Natural killer cell treated with Interleukin-12 subunit alpha and Interleukin-12 subunit beta and Interleukin-15 and Interleukin-18, amount 100 ng/mL, for 72 hours (primary cell): ENCODE data around the gene MSANTD1. TPM values are rescaled to one million over a fixed set of nuclear protein-coding genes. Genes with fewer than 3 reads are reported as not detected.
A peak's percentile ranks its signal among the peaks of the same experiment; 100 is the strongest.

Experiments
- ATAC-seq, 2 donors: fragments of 150-1000 bp; cut with Tn5 transposase in 1 of 2; sonication (Bioruptor Pico), chemical (Tn5 transposase) in 1 of 2; 2 replicates each; pipeline ENCODE4 v1.10.0; 2021
- DNase-seq: peaks from one replicate; pipeline ENCODE4 v3.0.0; 2022; ENCODE audit warnings: low spot score
- H3K27ac Mint-ChIP-seq, 2 donors: 1 replicate in 1 of 2; 2 replicates in 1 of 2; pipeline ENCODE4 v1.8.0; 2022; ENCODE audit warnings: mixed read lengths in 2 of 2, mild to moderate bottlenecking in 1 of 2, moderate library complexity in 1 of 2
- H3K27me3 Mint-ChIP-seq, 2 donors: 1 replicate in 1 of 2; 2 replicates in 1 of 2; pipeline ENCODE4 v1.8.0; 2022; ENCODE audit warnings: mixed read lengths in 2 of 2
- H3K36me3 Mint-ChIP-seq: one replicate; pipeline ENCODE4 v1.8.0; 2022; ENCODE audit warnings: mixed read lengths
- H3K4me1 Mint-ChIP-seq, 2 donors: 1 replicate in 1 of 2; 2 replicates in 1 of 2; pipeline ENCODE4 v1.8.0; 2022; ENCODE audit warnings: low read depth in 2 of 2, mixed read lengths in 2 of 2, mild to moderate bottlenecking in 1 of 2
- H3K4me3 Mint-ChIP-seq: one replicate; pipeline ENCODE4 v1.8.0; 2022; ENCODE audit warnings: mixed read lengths
- H3K9me3 Mint-ChIP-seq: 2 replicates; pipeline ENCODE4 v1.8.0; 2022; ENCODE audit warnings: mixed read lengths
- total RNA-seq, 2 donors: library from RNA; stranded (reverse); gene quantifications; one replicate each; pipeline ENCODE4 v1.2.3, GENCODE V29; 2022

The MSANTD1 gene
- 1 to 10 TPM; 1.8 to 2.0 TPM for total RNA-seq

DNA sequence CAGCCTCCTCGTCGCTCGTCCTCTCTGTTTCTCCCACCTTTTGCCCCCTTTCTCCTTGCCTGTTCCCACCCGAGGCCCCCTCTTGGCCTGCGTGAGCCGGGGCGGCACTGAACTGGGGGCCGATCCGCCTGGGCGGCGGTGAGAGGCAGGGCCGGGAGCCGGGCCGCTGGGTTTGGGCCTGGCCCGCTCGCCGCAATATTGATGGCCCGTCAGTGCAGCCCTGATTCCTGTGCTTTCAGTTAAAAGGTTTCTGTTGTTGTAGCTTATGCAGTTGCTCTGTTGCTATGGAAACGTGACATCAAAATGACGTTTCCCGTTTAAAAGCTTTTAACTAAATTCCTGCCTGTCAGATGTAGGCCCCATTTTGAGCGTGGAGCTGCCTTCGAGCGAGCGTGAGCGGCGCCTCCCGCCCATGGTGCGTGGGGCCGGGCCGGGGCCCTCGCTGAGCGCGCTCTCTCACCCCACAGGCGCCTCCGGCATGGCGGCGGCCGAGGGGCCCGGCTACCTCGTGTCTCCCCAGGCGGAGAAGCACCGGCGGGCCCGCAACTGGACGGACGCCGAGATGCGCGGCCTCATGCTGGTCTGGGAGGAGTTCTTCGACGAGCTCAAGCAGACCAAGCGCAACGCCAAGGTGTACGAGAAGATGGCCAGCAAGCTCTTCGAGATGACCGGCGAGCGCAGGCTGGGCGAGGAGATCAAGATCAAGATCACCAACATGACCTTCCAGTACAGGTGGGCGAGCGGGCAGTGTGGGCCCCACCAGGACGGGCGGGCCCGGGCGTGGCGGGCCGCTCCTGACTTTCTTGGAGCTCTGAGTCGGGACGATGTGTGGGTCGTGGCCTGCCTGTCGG is at the start of gene MSANTD1:
TSS of gene MSANTD1 (plus strand) at position 349 of the 851 bp plus-strand sequence. CDS start at position 413, 64 bp downstream.
- Mint-ChIP-seq H3K4me1 (peaks cover 0 to 6% of the 10 kb centered on the region in 2 donors), H3K9me3 (no peaks in the 10 kb centered on the region), H3K36me3 (no peaks in the 10 kb centered on the region), H3K27me3 (no peaks in the 10 kb centered on the region), H3K27ac (no peak within 1 kb of the TSS), H3K4me3 (no peak within 1 kb of the TSS)
- DNase-seq: no peak
- no peak for ATAC-seq

DNA sequence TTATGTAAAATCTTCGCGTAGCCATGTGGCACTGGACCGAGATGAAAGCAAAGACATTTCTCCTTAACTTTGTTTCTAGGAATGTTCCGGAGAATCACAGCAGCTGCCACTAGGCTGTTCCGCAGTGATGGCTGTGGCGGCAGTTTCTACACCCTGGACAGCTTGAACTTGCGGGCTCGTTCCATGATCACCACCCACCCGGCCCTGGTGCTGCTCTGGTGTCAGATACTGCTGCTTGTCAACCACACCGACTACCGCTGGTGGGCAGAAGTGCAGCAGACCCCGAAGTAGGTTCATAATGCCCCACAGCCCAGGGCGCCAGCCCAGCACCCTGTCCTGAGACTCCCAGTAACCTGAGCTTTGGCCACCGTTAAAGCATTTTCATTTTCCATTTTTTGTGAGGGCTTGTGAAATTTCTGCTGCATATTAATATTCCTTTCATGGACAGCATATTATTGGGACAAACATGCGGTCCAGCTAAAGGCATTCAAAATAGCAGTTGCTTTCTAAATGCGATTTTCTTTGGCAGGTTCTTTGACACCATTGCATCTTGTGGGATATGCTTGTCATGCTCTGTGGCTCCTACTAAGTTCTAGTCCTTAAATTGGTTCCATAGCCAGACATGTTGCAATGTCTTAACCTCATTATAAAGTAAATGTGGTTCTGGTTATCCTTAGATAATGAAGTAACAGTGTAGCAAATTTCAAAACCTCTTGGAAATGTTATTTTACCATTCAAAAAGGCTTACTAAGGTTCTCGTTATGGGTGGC is 49.1 kb upstream of the MSANTD1 start:
- Mint-ChIP-seq H3K36me3 (peaks cover 5% of the 10 kb centered on the region), H3K4me3 (no peak overlapping the region), H3K27ac (no peak overlapping the region), H3K27me3 (no peaks in the 10 kb centered on the region), H3K4me1 (peaks cover 59 to 64% of the 10 kb centered on the region in 2 donors), H3K9me3 (no peaks in the 10 kb centered on the region)
- ATAC-seq (no peak), DNase-seq (no peak)

DNA sequence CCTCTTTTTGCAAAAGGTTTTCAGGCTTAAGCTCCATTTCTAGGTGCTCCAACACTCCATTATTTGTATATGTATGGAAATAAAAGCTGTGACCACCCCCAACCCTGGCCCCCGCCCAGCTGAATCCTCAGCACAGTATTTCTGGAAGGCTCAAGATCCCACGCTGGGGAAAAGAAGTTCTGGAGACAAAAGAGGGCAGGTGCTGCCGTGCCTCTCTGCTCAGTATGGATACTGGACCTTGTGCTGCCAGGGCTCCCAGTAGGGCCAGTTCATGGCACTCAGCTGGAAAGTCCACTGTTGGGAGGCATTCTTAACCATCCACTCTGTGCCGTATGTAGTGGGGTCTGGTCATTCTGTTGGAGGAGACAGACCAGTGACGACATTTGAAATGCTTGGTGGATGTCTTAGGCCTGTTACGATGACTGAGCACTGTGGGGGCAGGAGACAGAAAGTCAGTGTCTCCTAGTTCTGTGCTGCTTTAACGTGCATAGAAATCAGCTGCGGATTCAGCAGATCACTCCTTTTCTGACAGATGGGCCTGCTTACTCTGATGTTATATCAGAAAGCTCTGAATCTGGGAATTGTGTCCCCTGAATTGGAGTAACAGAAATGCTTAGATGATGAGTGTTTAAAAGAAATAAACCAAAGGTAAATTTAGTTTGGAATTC is 48.4 kb upstream of the MSANTD1 start:
- ATAC-seq: no peak
- H3K4me1 Mint-ChIP-seq: peaks cover 52 to 57% of the 10 kb centered on the region in 2 donors

DNA sequence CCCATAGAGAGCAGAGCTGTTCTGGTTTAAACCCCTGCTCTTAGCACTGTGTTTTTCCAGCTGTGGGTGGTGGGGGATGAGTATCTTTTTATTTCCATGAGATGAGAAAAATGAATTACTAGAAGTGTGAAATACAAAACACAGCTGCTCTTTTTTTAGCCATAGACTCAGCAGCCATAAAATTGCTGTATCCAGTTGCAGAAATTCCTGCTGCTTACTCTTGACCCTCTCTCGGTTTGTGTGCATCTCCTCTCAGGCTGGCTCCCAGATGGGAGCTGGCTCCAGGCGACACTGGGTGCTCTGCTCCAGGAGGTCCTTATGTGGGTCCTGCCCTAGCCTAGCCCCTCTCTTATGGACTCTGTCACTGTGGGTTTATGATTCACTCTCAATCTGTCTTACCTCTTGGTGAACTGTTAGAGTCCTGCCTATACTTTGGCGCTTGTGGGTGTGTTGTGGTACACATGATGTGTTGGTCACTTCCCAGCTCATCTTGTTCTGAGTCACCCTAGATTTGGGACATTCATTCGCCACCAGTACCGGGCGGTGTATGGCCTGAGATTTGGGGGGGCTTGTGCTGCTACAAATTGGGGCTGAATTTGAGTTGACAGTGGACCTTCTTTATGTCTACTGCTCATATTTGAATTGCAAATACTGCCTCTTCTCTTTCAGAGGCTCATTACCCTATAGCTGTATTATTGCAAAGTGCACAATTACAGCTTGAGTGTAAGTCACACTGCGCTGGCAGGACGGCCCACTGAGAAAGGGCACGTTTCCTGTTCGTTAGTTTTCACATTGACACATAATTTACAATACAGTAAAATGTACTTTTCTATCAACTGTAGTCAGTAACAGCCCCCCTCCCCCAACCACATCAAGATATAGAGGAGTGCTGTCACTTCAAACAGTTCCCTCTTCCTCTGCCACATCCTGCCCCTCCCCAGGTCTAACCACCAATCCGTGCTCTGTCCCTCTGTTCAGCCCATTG is 46.9 kb upstream of the MSANTD1 start:
- peak overlapping the region; percentile 87 for H3K4me3 Mint-ChIP-seq
- H3K9me3 Mint-ChIP-seq: no peaks in the 10 kb centered on the region
- peak overlapping the region; percentile 93 to 95 for H3K27ac Mint-ChIP-seq
- H3K4me1 Mint-ChIP-seq: peaks cover 42 to 50% of the 10 kb centered on the region in 2 donors
- H3K36me3 Mint-ChIP-seq: peaks cover 9% of the 10 kb centered on the region
- ATAC-seq: peak; percentile 90 to 93
- peak; percentile 84 for DNase-seq
- no peaks in the 10 kb centered on the region for H3K27me3 Mint-ChIP-seq

More for the DNA sequence above, 48.4 kb upstream of the MSANTD1 start:
- peaks cover under 1% of the 10 kb centered on the region for H3K36me3 Mint-ChIP-seq
- peak overlapping the region in 1 of 2 donors; percentile 93 for H3K27ac Mint-ChIP-seq
- no peak for DNase-seq
- no peaks in the 10 kb centered on the region for H3K27me3 Mint-ChIP-seq
- H3K4me3 Mint-ChIP-seq: no peak overlapping the region
- no peaks in the 10 kb centered on the region for H3K9me3 Mint-ChIP-seq

DNA sequence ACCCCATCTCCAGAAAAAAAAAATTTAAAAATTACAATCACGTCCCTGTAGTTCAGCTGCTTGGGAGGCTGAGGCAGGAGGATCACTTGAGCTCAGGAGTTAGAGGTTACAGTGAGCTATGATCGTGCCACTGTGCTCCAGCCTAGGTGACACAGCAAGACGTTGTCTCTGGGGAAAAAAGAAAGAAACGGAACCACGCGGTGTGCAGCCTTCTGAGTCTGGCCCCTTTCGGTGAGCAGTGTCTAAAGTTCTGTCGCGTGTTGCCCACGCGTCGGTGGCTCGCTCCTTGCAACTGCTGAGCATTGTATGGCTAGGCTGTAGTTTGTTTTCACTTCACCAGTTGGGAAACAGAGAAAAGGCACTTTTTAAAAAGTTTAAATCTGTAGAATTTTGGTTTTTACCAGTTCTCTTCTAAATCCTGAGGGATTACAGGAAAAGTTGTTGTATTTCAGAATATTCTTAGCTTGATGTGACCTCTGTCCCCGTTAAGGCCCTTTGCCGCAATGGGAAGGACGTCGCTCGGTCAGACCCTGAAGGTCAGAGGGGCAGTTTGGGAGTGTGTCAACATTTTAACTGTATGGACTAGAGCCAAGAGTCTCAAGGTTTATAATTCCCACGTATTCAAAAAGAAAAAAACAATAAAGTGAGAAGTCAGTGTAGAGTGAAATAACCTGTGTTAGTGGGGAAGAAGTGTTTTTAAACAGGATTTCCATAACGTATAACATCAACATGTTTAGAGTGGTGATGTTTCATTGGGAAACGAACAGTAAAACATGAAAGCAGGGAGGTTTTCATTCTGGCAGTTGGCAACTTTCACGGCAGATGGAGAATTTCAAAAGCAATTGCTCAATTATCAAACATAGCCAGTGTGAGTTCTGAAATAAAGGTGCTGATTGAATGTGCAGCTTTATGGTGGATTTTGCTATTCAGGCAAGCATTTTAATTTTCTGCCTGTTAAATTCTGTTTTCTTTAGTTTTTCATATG is 45.8 kb upstream of the MSANTD1 start:
- H3K4me1 Mint-ChIP-seq: peaks cover 37 to 48% of the 10 kb centered on the region in 2 donors
- DNase-seq: no peak
- H3K27ac Mint-ChIP-seq: peak overlapping the region; percentile 93 to 95
- H3K27me3 Mint-ChIP-seq: no peaks in the 10 kb centered on the region
- peak overlapping the region; percentile 87 for H3K4me3 Mint-ChIP-seq
- ATAC-seq: peak; percentile 28 to 34
- peaks cover 17% of the 10 kb centered on the region for H3K36me3 Mint-ChIP-seq
- no peaks in the 10 kb centered on the region for H3K9me3 Mint-ChIP-seq

DNA sequence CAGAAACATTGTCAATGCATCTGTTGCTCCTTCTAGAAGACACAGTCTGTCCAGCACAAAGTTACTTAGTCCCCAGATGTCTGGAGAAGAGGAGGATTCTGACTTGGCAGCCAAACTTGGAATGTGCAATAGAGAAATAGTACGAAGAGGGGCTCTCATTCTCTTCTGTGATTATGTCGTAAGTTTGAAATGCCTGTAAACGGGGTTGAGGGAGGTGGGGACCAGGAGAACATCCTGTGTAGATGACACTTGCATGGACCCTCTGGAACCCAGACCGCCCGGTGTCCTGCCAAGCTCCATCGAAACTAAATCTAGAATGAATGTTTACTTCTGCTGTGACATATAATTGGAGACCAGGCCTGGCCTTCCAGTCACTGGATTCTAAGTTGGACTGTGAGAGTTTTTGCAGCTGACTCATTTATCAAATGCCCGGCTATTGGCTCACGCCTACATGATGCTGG is 45.0 kb upstream of the MSANTD1 start:
- H3K4me3 Mint-ChIP-seq: peak overlapping the region; percentile 87
- ATAC-seq (no peak), DNase-seq (no peak)
- H3K36me3 Mint-ChIP-seq: peaks cover 22% of the 10 kb centered on the region
- peaks cover 37 to 51% of the 10 kb centered on the region in 2 donors for H3K4me1 Mint-ChIP-seq
- no peaks in the 10 kb centered on the region for H3K9me3 Mint-ChIP-seq
- H3K27me3 Mint-ChIP-seq: no peaks in the 10 kb centered on the region
- H3K27ac Mint-ChIP-seq: peak overlapping the region; percentile 93 to 95

DNA sequence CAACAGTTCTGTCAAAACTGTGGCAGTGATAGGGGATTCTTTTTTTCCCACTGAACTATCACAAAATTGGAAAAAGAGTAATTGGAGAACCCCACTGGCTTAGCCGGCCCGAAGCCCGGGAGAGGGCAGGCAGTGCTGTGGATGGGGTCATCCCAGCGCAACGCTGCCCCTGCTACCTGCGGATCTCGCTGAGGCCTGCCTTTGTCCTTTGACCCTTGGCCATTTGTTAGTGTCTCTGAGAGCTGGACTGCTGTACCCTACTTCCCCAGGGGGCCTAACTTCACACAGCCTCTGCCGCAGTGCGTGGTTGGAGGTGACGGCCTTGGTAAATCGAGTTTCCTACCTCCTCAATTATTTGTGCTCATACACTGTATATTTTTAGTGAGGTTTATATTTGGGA is 43.0 kb upstream of the MSANTD1 start:
- Mint-ChIP-seq H3K4me3 (no peak overlapping the region), H3K27me3 (no peaks in the 10 kb centered on the region), H3K36me3 (peaks cover 22% of the 10 kb centered on the region), H3K27ac (peak overlapping the region; percentile 36 to 69), H3K9me3 (no peaks in the 10 kb centered on the region), H3K4me1 (peaks cover 37 to 51% of the 10 kb centered on the region in 2 donors)
- DNase-seq (no peak), ATAC-seq (no peak)

DNA sequence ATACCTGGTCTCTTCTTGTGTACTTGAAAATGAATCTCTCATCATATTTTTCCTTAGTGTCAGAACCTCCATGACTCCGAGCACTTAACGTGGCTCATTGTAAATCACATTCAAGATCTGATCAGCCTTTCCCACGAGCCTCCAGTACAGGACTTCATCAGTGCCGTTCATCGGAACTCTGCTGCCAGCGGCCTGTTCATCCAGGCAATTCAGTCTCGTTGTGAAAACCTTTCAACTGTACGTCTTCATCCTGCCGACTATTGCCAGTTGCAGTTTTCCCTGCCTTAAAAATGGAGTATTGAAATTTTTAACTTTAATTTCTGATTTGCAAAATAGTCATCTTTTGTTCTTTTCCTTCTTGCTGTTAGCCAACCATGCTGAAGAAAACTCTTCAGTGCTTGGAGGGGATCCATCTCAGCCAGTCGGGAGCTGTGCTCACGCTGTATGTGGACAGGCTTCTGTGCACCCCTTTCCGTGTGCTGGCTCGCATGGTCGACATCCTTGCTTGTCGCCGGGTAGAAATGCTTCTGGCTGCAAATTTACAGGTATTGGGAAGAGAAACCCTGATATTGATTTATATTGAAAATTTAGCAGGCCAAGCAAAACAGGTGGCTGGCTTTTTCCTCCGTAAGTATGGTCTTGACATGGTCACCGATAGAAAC is 42.4 kb upstream of the MSANTD1 start:
- no peak for ATAC-seq
- no peak for DNase-seq
- Mint-ChIP-seq H3K9me3 (no peaks in the 10 kb centered on the region), H3K4me1 (peaks cover 36 to 49% of the 10 kb centered on the region in 2 donors), H3K27ac (peak overlapping the region; percentile 36 to 69), H3K27me3 (no peaks in the 10 kb centered on the region), H3K36me3 (peaks cover 22% of the 10 kb centered on the region), H3K4me3 (no peak overlapping the region)

DNA sequence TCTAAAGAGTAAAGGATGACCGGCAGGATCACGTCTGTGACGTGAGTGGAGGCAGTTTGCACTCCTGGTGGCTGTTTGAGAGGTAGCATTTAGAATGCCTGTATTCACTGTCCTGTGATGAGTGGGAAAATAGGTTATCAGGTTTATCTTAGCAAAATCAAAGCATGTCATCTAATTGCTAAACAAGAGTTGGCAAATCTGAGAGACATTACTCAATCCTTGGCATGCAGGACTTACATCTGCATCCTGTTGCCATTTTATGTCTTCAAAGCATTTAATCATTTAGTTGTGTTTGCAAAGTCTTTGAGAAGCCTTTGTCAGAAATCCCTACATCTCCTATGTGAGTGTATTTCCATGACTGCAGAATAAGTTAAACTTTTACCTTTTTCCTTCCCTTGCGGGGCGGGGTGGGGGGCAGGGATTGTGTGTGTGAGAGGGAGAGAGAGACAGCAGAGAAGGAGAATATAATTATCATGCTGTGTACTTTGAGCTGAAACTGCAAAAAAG is 41.4 kb upstream of the MSANTD1 start:
- H3K4me3 Mint-ChIP-seq: no peak overlapping the region
- H3K27ac Mint-ChIP-seq: peak overlapping the region; percentile 36 to 51
- peaks cover 26 to 39% of the 10 kb centered on the region in 2 donors for H3K4me1 Mint-ChIP-seq
- peaks cover 22% of the 10 kb centered on the region for H3K36me3 Mint-ChIP-seq
- DNase-seq: no peak
- no peaks in the 10 kb centered on the region for H3K9me3 Mint-ChIP-seq
- ATAC-seq: no peak
- no peaks in the 10 kb centered on the region for H3K27me3 Mint-ChIP-seq

DNA sequence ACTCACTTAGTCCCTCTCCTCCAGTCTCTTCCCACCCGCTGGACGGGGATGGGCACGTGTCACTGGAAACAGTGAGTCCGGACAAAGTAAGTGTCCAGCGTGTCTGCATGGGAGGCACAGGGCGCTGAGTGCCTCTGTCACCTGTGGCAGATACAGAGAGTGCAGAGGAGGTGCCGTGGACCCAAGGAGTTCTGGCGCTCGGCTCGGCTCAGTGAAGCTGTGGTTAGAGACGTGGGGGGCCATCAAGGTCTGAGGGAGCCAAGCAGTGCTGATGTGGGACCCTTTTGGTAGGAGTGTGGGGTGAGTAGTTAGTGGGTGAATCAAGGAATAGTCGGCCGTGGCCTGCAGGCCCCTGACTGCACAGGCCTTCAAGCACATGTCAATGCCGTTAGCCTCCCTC is 40.1 kb upstream of the MSANTD1 start:
- Mint-ChIP-seq H3K4me3 (no peak overlapping the region), H3K4me1 (peaks cover 13 to 27% of the 10 kb centered on the region in 2 donors), H3K27ac (peak overlapping the region in 1 of 2 donors; percentile 36), H3K9me3 (no peaks in the 10 kb centered on the region), H3K27me3 (no peaks in the 10 kb centered on the region), H3K36me3 (peaks cover 22% of the 10 kb centered on the region)
- no peak for ATAC-seq
- no peak for DNase-seq

DNA sequence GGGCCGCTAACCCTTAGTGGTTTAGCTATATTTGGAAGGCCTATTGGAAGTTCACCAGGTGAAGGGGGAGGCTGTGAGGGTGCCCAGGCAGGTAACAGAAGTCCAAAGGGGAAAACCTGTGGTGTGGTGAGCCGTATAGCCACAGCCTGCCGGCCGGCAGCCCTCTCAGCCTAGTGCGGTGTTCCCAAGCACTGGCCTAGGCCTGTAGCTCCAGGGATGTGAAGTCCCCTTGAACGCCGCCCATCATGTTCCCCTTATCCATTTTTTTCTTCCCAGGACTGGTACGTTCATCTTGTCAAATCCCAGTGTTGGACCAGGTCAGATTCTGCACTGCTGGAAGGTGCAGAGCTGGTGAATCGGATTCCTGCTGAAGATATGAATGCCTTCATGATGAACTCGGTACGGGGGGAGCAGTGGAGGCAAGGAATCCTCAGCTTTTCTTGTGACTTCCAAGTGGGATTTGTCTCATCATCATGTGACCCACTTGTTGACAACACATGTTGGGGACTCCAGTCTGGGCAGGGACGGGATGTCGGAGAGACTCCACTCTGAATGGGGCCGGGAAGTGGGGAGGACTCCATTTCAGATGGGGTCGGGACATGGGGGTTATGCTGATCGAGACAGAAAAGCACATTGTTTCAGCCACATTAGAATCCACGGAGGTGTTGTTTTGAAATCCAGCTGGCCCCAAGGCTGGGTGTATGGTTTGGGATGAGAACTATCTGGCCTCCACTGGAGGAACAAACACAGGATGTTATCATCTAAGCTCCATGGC is 39.2 kb upstream of the MSANTD1 start:
- Mint-ChIP-seq H3K27me3 (no peaks in the 10 kb centered on the region), H3K27ac (no peak overlapping the region), H3K4me3 (no peak overlapping the region), H3K4me1 (peaks cover 7 to 18% of the 10 kb centered on the region in 2 donors), H3K36me3 (peaks cover 23% of the 10 kb centered on the region), H3K9me3 (no peaks in the 10 kb centered on the region)
- no peak for DNase-seq
- ATAC-seq: no peak
